ENCODE results near the gene VEGFA.

VEGFA gene

DNA sequence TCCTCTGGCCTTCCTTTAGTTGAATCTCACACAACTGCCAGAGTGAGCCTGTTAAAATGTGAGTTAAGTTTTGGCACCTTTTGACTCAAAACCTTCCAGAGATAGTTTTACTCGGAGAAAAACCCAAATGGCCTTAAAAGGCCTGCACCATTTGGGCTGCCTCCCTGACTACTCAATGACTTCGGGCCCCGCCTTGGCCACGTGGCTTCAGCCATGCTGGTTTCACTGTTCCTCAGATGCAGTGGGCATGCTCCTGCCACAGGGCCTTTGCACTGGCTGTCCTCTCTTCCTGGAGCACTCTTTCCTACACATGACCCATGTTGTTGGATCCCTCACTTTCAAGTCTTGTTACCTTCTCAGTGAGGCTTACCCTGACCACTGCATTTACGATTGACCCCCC lies 18.3 kb downstream of the VEGFA start:
- DNase-seq: no peak

DNA sequence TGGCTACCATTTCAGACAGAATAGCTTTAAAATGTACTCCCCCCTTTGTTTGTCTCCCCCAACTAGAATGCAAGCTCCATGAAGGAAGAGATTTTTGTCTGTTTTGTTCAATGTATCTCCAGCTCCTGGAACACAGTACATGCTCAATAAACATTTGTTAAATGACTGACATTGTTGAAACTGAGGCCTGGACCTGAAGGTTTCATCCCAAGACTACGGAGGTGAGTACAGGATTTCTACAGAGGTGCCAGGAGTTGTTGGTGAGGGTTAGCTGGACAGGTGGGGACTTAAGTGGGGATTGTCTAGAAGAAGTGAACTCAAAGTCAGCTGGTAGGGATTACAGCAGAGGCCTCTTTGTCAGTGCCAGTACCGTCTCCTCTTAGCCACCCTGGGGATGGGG lies 19.4 kb downstream of the VEGFA start:
- no peak for DNase-seq

DNA sequence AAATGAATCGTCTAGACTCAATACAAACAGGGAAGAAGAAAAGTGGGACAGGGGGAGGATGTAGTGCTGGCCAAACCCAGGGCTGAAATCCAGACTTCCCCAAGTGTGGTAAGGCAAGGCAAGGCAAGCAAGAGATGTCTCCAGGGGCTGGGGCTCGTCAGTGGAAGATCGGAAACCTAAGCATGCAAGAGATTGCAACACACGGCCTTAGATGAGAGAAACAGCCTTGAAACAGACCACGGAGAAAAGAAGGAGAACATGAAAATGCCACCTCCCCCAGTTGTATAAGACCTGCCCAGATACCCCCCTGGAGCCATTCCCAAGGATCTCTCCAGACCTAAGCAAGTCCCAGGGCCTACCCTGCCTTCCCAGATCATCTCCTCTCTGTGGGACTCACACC lies 20.0 kb downstream of the VEGFA start:
- no peak for DNase-seq

DNA sequence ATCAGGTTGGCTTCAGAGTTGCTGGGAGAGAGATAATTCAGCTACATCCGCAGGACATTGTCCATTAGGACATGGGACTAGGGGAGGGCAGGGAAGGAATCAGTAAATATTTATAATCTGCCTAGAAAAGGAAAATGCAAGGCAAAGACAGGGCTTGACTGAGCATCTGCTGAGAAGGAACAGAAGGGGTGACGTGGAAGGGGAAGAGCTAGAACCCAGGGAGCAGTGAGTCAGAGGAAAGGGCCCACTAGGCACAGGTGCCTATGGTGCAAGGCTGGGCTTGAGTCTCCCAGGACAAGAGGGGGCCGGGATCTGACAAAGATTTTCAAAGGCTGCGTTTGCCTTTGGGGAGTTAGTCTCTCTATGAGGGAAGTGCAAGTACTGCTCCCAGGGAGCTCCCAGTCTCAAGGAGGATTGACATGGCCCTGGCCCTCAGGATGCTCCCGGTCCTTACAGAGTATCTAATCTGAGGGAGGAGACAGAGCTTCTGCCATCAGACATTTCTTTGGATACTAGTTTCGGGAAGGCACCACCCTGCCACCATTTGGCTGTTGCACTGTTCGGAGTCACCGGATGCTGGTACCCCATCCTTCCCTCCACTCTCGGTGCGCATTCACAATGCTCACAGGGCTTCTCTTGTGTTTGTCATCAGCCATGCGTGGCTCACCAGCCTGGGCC lies 21.9 kb downstream of the VEGFA start:
- no peak for DNase-seq

DNA sequence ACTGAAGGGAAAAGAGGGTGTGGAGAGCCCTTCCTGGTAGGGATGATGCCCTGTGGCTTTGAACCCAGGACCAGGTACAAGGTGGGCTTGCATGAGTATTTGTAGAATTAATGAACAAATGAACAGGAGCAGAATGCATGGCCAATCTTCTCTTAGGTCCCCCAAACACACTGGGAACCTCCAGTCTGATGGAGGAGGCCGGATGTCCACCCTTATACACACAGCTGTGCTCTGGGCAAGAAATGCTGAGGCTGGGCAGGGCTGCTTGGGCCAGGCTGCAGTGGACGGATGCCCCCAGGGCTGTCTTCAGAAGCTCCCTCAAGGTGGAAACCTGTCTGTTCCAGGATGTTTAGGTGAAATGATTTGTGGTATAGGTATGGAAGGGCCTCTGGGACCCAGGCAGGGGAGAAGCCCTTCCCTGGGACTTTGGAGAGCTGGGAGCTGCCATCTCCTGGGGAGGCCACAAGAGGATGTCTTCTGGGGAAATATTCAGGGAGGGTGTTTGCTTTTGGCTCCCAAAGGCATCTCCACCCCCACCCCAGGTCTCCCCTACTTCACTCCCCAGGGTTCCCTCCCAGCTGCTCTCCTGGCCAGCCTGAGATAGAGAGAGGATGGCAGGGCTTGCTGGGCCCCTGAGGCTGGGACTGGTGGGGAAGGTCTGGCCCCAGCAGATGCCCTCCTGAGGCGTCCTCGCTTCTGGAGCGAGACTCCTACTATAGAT lies 23.3 kb downstream of the VEGFA start:
- DNase-seq: no peak

DNA sequence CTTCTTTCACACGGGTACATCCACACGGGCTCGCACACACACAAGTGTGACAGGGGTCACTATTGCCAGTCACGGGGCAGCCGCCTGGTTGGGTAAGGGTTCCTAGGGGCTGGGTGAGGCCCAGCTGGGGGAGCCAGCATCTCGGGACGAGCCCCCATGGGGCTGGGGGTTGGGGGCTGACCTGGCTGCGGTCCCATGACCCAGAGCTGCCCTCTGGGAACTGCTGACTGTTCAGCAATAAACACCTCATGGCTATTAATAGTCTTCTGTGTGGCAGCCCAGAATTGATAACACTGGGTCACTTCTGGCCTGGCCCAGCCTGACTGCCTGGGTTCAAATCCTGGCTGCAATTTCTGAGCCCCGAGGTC lies 23.8 kb downstream of the VEGFA start:
- no peak for DNase-seq

DNA sequence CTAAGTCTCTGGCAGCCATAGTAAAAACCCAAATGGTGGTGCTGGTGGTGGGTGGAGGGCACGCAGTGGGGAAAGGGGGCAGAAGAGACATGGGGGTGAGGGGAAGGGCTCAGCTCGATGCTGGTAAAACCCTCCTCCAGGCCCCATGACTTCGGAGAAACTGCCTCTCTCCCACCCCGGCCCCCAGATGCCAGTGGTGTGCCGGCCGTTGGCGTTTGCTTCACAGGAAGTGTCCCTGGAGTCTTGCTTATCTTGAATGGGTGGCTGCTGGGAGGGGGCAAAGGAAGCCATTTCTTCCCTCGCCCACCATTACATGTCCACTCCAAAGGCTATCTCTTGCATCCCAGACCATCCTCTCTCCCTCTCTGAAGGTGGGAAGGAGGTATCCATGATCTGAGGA lies 25.4 kb downstream of the VEGFA start:
- DNase-seq: no peak

DNA sequence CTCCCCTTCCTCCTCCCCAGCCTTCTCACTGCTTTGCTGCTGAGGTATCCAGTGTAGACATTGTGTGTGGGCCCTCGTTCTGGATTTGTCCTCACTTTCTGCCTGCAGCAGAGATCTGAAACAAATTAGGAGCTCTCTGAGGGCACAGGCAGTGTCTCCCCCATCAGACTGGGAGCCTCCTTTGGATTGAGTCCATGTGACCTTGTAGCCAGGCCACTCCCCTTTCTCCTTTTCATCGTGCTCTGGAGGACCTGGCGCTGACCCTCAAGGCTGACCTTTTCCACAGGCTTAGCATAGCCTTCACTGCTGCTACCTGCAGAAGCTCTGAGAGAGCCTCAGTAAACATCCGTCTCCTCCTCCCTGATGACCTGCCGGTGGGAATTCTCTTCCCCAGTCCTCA lies 26.2 kb downstream of the VEGFA start:
- DNase-seq: no peak

DNA sequence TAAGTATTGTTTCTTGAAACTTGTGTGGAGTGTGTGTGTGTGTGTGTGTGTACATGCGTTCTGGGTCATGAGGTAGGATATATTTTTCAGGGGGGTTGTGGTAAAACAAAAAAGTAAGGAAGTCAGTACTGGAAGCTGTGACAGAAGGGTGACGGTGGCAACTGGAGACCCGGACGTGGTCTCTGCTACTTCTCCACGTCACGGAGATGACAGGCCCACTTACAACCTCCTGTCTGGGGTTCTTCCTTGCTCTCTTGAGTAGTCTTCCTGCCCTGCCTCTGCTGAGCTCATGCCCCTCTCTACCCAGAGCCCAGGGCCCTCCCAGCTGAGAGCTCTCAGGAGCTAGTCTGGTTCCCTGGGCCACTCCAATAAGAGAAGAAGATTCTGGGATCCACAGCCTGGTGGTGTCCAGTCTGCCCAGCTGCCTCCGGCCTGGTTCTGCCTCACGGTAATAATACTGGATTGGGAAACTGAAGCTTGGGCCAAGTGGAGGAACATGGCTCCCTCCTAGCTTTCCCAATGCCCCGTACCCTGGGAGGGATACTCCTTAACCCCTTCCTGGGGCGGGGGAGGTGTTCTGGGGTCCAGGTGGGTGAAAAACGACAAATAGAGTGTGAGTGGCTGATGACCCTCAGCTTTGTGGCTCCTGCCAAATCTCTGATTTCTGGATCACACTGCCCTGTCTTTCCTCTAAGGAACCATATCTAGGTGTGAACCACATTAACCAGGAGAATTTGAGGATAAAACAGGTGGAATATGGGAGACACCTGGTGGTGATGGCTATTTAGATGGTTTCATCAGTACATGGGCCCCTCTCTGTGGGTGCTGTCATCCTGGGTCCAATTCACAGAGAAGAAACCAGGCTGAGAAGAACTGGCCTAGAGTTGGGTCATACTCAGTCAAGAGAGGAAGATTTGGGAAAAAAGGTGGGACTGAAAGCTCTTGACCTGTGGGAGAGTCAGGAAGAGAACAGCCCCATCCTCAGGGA lies 27.2 kb downstream of the VEGFA start:
- DNase-seq: no peak

DNA sequence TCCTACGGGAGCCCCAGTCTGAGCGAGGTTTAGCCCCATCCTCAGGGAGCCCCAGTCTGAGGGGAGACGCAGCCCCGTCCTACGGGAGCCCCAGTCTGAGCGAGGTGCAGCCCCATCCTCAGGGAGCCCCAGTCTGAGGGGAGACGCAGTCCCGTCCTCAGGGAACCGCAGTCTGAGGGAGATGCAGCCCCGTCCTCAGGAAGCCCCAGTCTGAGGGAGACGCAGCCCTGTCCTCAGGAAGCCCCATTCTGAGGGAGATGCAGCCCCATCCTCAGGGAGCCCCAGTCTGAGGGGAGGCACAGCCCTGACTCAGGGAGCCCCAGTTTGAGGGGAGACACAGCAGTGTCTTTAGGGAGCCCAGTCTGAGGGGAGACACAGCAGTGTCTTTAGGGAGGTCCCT lies 27.9 kb downstream of the VEGFA start:
- no peak for DNase-seq

DNA sequence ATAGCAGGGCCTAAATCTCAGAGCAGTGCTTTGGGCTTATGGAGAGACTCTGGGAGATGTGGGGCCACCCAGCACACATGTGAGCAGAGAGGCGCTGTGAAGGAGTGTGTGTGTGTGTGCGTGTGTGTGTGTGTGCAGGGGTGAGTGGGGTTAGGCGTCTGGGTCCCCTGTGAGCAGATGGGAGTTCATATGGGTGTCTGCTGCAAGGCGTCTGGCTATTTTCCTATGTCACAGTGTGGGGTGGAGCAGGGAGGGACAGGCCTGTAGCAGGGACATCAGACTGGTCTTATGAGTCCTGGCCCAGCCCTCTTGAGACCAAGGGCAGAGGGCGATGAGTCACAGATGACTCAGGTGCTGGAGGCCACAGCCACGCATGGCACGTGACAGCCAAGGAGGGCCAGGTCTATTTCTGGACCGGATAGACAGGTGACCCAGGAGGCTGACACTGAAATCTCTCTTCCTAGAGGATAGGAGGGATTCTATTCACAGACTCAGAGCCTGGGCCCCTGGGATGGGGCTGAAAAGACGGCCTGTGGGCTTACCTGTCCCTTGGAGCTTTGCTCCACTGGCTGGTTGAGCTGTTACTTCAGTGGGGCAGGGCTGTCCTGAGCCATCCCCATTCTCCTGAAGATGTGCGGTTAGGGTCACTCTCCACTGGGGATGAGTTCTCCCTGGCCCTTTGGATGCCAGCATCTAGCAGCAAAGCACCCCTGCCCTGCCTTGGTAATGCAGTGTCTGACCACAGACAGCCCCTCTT lies 28.9 kb downstream of the VEGFA start:
- no peak for DNase-seq

DNA sequence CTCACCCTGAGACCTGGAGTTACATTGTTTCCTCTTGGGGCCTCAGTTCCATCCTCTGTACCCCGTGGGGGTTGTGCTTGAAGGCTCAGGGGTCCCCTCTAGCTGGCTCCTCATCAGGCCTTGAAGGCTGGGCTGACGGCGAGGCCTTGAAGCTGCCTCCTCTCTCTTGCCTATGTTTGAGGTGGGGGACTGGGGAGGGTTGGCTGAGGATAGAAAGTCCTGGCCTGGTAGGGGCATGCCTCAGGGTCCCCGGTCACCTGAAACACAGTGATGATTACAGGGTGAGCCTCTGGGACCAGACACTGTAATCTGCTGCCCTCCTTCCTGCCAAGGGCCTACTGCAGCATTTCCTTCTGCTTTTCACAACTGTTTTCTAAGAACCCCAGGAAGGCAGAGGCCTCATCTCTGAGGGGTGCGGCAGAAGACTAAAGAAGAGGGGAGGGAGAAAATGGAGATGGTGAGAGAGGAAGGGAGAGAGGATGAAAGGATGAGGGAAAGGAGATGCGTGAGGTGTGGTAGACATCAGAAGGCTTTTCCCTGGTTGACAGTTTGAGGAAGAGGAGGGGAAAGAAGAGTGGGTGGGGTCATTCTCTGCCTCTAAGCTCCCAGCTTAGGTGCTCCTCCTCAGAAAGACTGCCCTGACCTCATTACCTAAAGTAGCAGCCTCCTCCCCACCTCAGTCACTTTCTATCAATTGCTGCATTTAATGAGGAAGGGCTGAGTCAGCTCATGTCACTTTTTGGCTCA lies 29.7 kb downstream of the VEGFA start:
- no peak for DNase-seq

DNA sequence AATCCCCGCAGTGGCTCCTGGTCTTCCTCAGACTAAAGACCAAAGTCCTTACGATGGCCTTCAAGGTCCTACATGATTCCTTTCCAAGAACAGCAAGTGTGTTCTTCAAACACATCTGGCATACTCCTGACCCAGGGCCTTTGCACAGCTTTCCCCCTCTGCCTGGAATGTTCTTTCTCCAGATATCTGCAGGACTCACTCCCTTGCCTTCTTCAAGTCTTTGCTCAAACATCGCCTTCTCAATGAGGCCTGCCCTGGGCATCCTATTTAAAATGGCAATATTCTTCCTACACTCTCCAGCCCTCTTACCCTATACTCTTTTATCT lies 30.2 kb downstream of the VEGFA start:
- no peak for DNase-seq

DNA sequence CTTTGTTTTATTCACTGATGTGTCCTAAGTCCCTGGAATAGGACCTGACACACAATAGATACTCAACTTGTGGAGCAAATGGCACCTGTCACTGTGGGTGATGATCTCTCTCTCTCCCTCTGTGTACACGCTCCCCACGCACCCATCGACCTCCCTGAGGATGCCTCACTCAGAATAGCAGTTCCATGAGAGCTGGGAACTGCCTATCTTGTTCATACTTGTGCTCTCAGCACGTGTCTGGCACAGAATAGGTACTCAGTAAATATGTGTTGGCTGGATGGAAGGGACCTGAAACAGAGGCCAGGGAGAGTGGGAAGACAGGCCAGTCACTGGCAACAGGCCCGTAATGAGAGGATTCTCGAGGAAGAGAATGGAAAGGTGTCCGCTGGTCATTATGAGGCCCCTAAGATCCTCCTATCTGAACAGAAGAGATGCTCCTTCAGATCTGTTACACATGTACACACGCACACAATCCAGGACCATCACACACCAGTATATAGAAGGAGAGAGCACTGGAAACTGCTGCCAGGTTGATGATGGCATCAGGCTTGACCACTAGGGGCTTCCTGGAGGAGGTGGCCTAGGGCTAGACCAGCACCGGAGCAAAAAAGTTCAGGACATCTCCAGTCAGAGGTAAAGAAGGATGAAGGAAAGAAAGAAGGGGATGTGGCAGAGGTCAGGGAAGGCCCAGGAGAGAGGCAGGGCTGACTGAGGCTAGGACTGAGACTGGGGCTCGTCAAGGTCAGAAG lies 30.9 kb downstream of the VEGFA start:
- DNase-seq: no peak

DNA sequence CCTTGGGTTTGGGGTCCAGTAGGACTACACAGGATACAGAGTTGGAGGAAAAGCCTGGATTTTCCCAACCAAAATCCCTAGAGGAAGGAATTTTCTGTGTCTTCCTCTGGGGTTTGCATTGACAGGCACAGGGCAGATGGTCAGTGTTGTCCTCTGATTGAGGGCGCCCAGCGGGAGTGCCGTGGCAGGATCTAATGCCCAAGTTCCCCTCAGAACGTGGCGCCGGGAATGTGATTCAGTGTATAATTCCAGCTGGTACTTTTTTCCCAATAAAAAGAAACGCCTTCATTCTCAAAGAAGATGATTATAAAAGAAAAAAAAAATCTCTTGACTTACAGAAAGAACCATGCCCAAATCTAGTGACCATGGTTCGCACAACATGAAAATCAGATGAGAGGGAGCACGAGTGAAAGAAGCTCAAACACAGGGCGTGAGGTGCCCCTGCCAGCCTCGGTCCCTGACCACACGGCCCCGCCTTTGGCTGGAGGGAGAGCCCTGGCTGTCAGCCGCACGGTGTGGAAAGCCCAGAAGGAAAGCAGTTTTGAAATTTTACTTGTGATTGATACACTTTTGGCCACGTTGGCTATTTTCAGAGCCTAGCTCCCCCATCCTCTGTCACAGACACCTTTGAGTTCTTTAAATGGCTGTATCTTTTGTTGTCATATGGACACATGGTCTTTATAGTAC lies 31.6 kb downstream of the VEGFA start:
- no peak for DNase-seq

DNA sequence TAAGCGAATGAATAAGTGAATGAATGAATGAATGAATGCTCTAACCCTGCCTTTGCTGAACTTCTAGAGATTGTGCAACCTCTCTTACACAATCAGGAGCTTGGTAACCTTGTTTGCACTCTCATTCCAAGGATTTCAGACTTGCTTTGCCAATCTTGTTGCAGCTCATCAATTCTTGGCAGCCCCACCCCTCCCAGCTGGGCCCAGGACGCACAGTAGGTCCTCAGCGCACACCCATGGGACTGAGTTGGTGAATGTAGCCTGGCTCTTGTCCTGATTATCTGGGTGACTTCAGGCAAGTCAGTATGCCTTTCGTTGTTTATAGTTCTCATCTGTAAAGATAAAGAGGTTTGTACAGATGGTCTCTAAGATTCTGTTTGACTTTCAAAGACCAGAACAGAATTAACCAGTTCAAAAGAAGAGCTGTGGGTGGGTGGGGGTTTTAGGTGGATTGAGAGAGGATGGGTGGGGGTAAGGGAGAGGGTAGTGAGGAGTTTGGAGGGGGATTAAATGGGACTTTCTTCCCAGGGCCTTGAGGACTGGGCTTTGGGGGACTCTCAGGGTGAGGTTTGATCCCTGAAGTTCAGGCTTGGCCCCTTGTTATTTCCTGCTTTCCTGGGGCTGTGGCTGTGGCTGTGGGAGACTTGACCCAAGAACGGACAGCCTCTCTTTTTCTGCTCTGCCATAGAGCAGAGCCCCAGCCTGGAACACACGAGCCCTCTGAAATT lies 33.2 kb downstream of the VEGFA start:
- no peak for DNase-seq

DNA sequence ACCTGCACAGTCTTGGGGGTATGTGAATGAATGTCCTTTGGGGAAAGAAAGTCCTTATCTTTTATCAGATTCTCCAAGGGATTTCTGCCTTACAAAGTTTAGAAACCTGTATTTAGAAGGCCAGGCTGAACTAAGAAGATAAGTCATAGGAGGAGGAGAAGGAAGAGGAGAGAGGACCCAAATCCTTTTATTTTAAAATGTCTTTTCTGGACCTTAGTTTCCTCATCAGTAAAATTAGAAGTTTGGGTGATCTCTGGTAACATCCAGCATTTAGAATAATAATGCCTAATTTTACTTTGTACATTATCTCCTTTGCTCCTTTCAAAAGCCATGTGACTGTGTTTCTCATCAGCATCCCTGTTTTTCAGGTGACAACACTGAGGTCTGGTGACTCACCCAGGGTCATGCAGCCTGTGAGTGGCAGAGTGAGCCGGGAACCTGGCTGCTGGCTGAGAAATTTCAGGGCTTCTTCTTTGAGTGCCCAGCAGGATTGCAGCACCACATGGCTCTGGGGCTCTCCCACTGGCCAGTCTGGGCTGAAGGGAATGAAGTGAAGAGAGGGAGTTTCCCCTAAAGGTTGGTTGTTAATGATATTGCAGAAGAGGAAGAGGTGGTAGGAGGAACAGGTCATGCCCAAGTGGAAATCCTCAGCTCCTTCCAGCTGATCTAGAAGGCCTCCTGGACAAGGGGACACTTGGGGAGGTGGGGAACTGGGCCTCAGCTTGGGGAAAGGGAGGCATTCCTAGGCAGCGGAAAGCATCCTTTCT lies 34.0 kb downstream of the VEGFA start:
- DNase-seq: no peak

DNA sequence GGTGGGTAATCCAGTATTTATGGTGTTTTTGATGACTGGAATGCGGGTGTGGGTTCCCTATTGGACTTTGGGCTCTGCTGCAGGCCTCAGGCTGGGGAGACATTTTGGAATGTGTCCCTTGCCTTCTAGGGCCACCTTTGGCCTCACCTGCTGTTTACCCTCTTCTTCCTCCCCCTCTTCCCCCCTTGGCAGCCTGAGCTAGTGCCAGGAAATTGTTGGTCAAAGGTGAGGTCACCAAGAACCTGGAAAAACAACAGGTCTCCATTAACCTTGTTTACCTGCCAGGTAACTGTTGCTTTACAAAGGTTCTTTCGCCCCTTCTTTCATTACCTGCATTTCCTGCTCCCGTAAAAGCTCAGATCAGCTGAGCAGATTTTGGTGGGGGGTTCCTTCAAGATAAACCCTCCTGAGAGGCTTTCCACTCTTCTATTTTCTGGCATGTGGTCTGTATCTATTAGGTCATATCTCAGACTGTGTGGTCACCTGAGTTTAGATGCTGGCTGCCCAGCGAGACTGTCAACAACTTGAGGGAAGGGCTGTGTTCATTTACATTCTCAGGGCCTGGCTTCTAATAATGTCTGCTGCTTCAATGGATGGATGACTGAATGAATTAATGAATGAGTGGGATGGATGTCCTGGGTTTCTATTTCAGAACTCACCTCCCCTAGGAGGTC lies 34.7 kb downstream of the VEGFA start:
- no peak for DNase-seq

DNA sequence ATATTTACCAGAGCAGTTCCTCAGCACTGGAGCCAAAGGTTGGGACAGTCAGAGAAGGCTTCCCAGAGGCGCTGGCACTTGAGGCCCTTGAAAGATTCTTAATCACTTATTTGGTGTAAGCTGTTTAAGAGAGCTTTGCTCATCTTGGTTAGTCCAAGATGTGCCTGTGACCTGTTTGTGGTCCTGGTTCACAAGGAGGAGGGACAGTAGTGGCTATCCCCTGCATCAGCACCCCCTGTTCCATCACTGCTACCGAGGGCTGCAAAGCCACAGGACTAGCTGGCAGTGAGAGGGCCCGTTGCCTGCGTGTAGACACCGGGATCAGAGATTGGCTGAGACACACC lies 35.7 kb downstream of the VEGFA start:
- no peak for DNase-seq

All from NCI-H1694 (cell line).